ENCODE data around the gene ABT1.

DNA sequence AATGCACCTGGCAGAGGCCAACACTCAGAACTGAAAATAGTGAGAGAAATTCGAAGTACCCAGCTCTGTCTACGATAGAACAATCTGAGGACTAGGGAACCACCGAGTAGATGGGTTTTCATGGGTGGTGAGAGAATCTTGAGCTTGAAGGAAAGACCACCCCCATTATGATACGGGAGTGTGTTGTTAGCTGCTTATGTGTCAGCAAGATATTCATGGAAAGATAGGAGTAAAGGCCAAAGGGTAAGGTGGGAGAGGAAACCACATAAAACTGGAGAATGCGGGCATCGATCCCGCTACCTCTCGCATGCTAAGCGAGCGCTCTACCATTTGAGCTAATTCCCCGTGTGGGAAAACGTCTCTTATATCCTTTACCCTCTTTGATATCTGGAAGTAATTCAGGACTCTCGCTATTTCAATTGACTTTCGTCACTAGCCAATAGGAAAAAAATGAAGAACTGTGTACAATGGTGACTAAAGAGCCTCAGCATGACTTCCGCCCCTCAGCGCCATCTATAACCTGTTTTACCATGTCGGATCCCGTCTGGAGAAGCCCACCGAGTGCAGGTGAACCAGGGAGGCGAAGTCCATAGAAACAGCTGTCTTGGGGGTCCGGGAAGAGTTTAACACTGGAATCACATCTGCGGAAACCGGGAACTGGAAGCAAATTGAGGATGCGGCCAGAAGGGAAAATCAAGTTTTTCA, 25.0 kb upstream of the ABT1 start:
- TF ChIP-seq, protein P1, sequence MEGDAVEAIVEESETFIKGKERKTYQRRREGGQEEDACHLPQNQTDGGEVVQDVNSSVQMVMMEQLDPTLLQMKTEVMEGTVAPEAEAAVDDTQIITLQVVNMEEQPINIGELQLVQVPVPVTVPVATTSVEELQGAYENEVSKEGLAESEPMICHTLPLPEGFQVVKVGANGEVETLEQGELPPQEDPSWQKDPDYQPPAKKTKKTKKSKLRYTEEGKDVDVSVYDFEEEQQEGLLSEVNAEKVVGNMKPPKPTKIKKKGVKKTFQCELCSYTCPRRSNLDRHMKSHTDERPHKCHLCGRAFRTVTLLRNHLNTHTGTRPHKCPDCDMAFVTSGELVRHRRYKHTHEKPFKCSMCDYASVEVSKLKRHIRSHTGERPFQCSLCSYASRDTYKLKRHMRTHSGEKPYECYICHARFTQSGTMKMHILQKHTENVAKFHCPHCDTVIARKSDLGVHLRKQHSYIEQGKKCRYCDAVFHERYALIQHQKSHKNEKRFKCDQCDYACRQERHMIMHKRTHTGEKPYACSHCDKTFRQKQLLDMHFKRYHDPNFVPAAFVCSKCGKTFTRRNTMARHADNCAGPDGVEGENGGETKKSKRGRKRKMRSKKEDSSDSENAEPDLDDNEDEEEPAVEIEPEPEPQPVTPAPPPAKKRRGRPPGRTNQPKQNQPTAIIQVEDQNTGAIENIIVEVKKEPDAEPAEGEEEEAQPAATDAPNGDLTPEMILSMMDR (IDR thresholded peaks at IDR 0.05; ENCODE audit: low read depth, low read length, poor library complexity, severe bottlenecking): no peak
- no peak for TF ChIP-seq EZH2phosphoT487 (IDR thresholded peaks at IDR 0.05; ENCODE audit: borderline replicate concordance, low read length)

Measured in DOHH2 (cell line).